Ovary (tissue), 9 donors: ENCODE data around the gene DISC1. TPM values are rescaled to one million over a fixed set of nuclear protein-coding genes. Genes with fewer than 3 reads are reported as not detected.

Source experiments
- DNase-seq, 5 donors: peaks; one replicate each; pipeline ENCODE4 v3.0.0-alpha.2; 2019 to 2020
- H3K27ac ChIP-seq, 2 donors: fragments of 200-600 bp; one replicate each; pipeline versions ENCODE4 v1.5.1 to v1.8.0; 2019 to 2022
- H3K27me3 ChIP-seq: fragments of 200-600 bp; one replicate; pipeline ENCODE4 v1.8.0; 2022
- H3K36me3 ChIP-seq: fragments of 200-600 bp; sonication (generic); one replicate; pipeline ENCODE4 v1.5.1; 2019
- H3K4me1 ChIP-seq: one replicate; pipeline ENCODE4 v1.8.1; 2013; ENCODE audit warnings: mild to moderate bottlenecking, moderate library complexity; ENCODE audit not compliant: insufficient read depth
- H3K4me3 ChIP-seq: fragments of 200-600 bp; sonication (generic); one replicate; pipeline ENCODE4 v1.5.1; 2017
- H3K9me3 ChIP-seq, 2 donors: fragments of 200-600 bp in 1 of 2; sonication (generic) in 1 of 2; one replicate each; pipeline versions ENCODE4 v1.5.1 to v1.8.1; 2013 to 2019; ENCODE audit warnings: mild to moderate bottlenecking in 1 of 2, moderate library complexity in 1 of 2
- EP300 ChIP-seq: sonication (generic); formaldehyde crosslinking; IDR thresholded peaks from one replicate; pipeline ENCODE4 v1.6.1; 2017; ENCODE audit warnings: antibody characterized with exemption
- POLR2A ChIP-seq: fragments of 450-650 bp; IDR thresholded peaks from one replicate; pipeline ENCODE4 v1.6.1; 2017; ENCODE audit warnings: antibody characterized with exemption, mild to moderate bottlenecking, moderate library complexity
- WGBS, 3 donors: extraction: QIAGEN DNeasy Blood & Tissue Kit in 1 of 3; methylation state at CpG; one replicate each; pipeline versions ENCODE4 v1.1.5 to v1.1.7; 2013 to 2017; 5-methylcytosine and 5-hydroxymethylcytosine counted together
- intact Hi-C, 4 donors: fragments of 100-400 bp; cut with DNase I; formaldehyde crosslinking; loops; one replicate each; pipeline versions ENCODE4 v1.11.0 to v1.15.1; 2022 to 2023
- polyA plus RNA-seq, 2 donors: library from polyadenylated mRNA; stranded (reverse); fragments of 200-250 nt in 1 of 2; fragments of 350-450 nt in 1 of 2; fragmentation: Illumina TruSeq in 1 of 2; extraction: RNeasy Lipid Tissue Mini Kit (QIAGEN cat#74804) in 1 of 2; gene quantifications; one replicate each; pipeline ENCODE4 v1.2.3, GENCODE V29; 2013 to 2014
- total RNA-seq, 7 donors: library from RNA; depleted of rRNA in 2 of 7; stranded (reverse); fragments of >200 nt in 2 of 7; fragmentation: NEBNext Ultra II Directional in 3 of 7; extraction: Animal tissue kit (Norgen Biotek cat#: 25700) in 3 of 7; gene quantifications; one replicate each; pipeline versions ENCODE4 v1.1.0 to v1.2.4, GENCODE V29; 2016 to 2023
- TF ChIP-seq, protein P1 (sequence below), 3 donors: fragments of 450-650 bp in 2 of 3; fragments of 200-600 bp in 1 of 3; IDR thresholded peaks; one replicate each; pipeline versions ENCODE4 v1.5.1 to v1.8.0; 2016 to 2022; ENCODE audit warnings: antibody characterized with exemption in 3 of 3, mild to moderate bottlenecking in 1 of 3
- donor health status: DM: no; HTN: no; CAD: no; lungs with moderate emphysema.
- donor health status: DM: no; HTN: no; CAD: no.
- donor health status: Bipolar disorder and iron deficiency.
- donor health status: DM: yes; HTN: yes; CAD: no.
- donor health status: DM: no; HTN: no; CAD: no.
- donor health status: DM: yes; HTN: yes; CAD: no.

The DISC1 gene
- total and polyA plus RNA-seq, 9 donors = 3.0 to 24.3 (median 13.0) TPM

- intact Hi-C loops = loop anchor here in 1 of 4 donors (10.0 kb wide), 1 partner anchor 63 kb away; no protein-coding TSS in a partner anchor
- 95 to 99% (median 97%) methylated on average over 6 of the region's 6 CpGs for WGBS, 3 donors
- H3K4me3 ChIP-seq = no peak overlapping the region
- H3K36me3 ChIP-seq = no peaks in the 10 kb centered on the region
- no peak for DNase-seq
- H3K9me3 ChIP-seq = no peaks in the 10 kb centered on the region
- TF ChIP-seq, protein P1, sequence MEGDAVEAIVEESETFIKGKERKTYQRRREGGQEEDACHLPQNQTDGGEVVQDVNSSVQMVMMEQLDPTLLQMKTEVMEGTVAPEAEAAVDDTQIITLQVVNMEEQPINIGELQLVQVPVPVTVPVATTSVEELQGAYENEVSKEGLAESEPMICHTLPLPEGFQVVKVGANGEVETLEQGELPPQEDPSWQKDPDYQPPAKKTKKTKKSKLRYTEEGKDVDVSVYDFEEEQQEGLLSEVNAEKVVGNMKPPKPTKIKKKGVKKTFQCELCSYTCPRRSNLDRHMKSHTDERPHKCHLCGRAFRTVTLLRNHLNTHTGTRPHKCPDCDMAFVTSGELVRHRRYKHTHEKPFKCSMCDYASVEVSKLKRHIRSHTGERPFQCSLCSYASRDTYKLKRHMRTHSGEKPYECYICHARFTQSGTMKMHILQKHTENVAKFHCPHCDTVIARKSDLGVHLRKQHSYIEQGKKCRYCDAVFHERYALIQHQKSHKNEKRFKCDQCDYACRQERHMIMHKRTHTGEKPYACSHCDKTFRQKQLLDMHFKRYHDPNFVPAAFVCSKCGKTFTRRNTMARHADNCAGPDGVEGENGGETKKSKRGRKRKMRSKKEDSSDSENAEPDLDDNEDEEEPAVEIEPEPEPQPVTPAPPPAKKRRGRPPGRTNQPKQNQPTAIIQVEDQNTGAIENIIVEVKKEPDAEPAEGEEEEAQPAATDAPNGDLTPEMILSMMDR (IDR thresholded peaks at IDR 0.05) = no peak
- TF ChIP-seq EP300 (no peak), POLR2A (no peak)
- H3K27ac ChIP-seq = no peak overlapping the region
- peaks cover 8% of the 10 kb centered on the region for H3K4me1 ChIP-seq
- no peaks in the 10 kb centered on the region for H3K27me3 ChIP-seq
Measured at GRCh38 chr1:231871471-231871870, 244.9 kb downstream of the DISC1 start.

- H3K27ac ChIP-seq = no peak overlapping the region
- no peak for DNase-seq
- H3K4me3 ChIP-seq = no peak overlapping the region
- TF ChIP-seq POLR2A (no peak), EP300 (no peak)
- TF ChIP-seq, protein P1 (IDR thresholded peaks at IDR 0.05) = no peak
- no peaks in the 10 kb centered on the region for H3K27me3 ChIP-seq
- H3K4me1 ChIP-seq = peaks cover 8% of the 10 kb centered on the region
- H3K36me3 ChIP-seq = no peaks in the 10 kb centered on the region
- WGBS, 3 donors = 63 to 78% (median 72%) methylated on average over 5 of the region's 5 CpGs
- H3K9me3 ChIP-seq = no peaks in the 10 kb centered on the region
- intact Hi-C loops = loop anchor here in 1 of 4 donors (10.0 kb wide), 1 partner anchor 63 kb away; no protein-coding TSS in a partner anchor
Measured at GRCh38 chr1:231871878-231872277, 245.3 kb downstream of the DISC1 start.

DNA sequence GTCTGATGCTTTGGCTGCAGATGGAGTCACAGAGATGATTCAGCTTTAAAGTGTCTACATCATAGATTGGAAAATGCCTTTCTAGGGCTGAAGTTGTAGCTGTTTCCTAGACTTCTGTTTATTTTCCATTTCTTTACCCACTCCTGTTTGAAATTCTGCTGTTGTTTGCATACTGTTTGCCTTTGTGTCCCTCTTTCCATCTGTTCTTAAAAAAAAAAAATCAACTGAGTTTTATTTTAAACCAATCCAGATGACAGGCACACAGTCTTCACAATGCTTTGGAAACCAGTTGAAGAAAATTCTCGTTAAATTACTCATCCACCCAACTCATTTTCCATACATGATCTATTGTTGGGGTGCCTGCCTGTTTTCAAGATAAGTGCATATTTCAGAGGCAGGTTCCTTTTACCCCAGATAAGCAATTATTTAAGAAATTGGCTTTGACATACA is 245.9 kb downstream of the DISC1 start:
- no peaks in the 10 kb centered on the region for H3K27me3 ChIP-seq
- TF ChIP-seq EP300 (no peak), POLR2A (no peak)
- TF ChIP-seq, protein P1 (IDR thresholded peaks at IDR 0.05) = no peak
- no peak overlapping the region for H3K4me3 ChIP-seq
- no peaks in the 10 kb centered on the region for H3K9me3 ChIP-seq
- no peak overlapping the region for H3K27ac ChIP-seq
- no peaks in the 10 kb centered on the region for H3K36me3 ChIP-seq
- WGBS, 3 donors = 36 to 51% (median 43%) methylated on average over 1 of the region's 1 CpG
- peaks cover 5% of the 10 kb centered on the region for H3K4me1 ChIP-seq
- DNase-seq = no peak
- intact Hi-C loops = loop anchor here in 1 of 4 donors (10.0 kb wide), 1 partner anchor 62 kb away; no protein-coding TSS in a partner anchor

GRCh38 chr1:231878737-231879136 is 252.1 kb downstream of the DISC1 start:
- 88 to 94% (median 92%) methylated on average over 1 of the region's 1 CpG for WGBS, 3 donors
- Histone ChIP-seq H3K27me3 (no peaks in the 10 kb centered on the region), H3K27ac (no peak overlapping the region), H3K9me3 (no peaks in the 10 kb centered on the region), H3K36me3 (no peaks in the 10 kb centered on the region), H3K4me1 (no peaks in the 10 kb centered on the region), H3K4me3 (no peak overlapping the region)
- DNase-seq = no peak
- intact Hi-C loops = loop anchor here in 1 of 4 donors (10.0 kb wide), 1 partner anchor 56 kb away; no protein-coding TSS in a partner anchor
- TF ChIP-seq, protein P1 (IDR thresholded peaks at IDR 0.05) = no peak
- TF ChIP-seq EP300 (no peak), POLR2A (no peak)
